Neuron (in vitro differentiated cells): ENCODE data around the gene PHEX.

Experiments used
- H2AFZ ChIP-seq: one replicate; pipeline ENCODE4 v1.6.1; 2013; ENCODE audit warnings: low read depth, mild to moderate bottlenecking, inconsistent platforms, low read length, moderate library complexity
- H3K27me3 ChIP-seq: one replicate; pipeline ENCODE4 v1.6.1; 2013; ENCODE audit warnings: low read length; ENCODE audit not compliant: insufficient read depth
- H3K36me3 ChIP-seq: one replicate; pipeline ENCODE4 v1.6.1; 2013; ENCODE audit warnings: low read length; ENCODE audit not compliant: insufficient read depth
- H3K4me1 ChIP-seq: one replicate; pipeline ENCODE4 v1.6.1; 2013; ENCODE audit warnings: low read length; ENCODE audit not compliant: insufficient read depth
- H3K4me3 ChIP-seq: 2 replicates; pipeline ENCODE4 v1.5.1; 2013; ENCODE audit warnings: mild to moderate bottlenecking, low read length, moderate library complexity
- H3K9me3 ChIP-seq: one replicate; pipeline ENCODE4 v1.6.1; 2013; ENCODE audit warnings: low read length

Gene PHEX

DNA sequence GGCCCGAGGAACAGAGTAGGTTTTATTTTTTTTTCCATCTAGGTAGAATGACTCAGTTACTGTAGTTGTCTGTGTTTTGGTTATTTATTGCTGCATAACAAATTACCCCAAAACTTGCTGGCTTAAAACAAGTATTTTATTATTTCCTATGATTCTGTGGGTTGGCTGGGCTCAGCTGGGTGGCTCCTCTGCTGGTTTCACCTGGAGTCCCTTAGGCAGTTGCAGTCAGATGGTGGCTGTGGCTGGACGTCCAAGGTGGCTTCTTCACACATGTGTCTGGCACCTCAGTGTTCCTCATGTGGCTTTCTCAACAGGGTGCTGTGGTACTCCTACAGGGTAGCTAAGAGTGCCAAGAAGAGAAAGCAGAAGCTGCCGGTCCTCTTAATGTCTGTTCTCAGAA, 115.8 kb downstream of the PHEX start:
- Histone ChIP-seq H3K9me3 (no peaks in the 10 kb centered on the region), H3K27me3 (no peaks in the 10 kb centered on the region), H3K4me3 (no peak overlapping the region), H3K36me3 (no peaks in the 10 kb centered on the region), H2AFZ (no peak overlapping the region), H3K4me1 (no peaks in the 10 kb centered on the region)

DNA sequence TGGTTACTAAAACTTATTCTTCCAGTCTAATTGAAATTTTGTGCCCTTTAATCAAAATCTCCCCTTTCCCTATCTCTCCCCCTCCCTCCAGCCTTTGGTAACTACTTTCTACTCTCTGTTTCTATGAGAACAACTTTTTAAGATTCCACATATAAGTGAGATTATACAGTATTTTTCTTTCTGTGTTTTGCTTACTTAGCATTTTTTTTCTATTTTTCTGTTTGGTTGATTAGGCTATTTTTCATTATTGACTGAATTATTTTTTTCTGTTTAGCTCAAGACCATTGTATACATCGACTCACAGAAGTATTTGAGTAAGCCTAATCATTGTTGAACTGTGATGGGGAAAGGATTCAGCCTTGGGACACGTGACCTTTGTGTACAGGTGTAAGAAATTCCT, 116.4 kb downstream of the PHEX start:
- H3K9me3 ChIP-seq: no peaks in the 10 kb centered on the region
- no peak overlapping the region for H3K4me3 ChIP-seq
- no peaks in the 10 kb centered on the region for H3K36me3 ChIP-seq
- H3K27me3 ChIP-seq: no peaks in the 10 kb centered on the region
- no peaks in the 10 kb centered on the region for H3K4me1 ChIP-seq
- H2AFZ ChIP-seq: no peak overlapping the region

DNA sequence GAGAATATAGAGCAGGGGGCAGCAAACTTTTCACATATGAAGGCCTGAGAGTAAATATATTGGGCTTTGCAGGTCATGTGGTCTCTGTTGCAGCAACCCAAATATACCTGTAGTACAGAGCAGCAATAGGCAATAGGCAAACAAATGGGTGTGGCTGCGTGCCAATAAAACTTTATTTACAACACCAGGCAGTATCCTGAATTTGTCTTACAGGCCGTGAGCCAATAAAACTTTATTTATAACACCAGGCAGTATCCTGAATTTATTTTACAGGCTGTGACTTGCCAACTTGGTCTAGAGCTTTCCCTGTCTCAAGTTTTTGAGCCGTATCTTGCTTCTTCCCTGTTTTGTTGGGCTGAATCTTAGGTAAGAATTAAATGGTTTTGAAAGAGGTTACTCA, 118.2 kb downstream of the PHEX start:
- Histone ChIP-seq H3K4me1 (no peaks in the 10 kb centered on the region), H3K27me3 (no peaks in the 10 kb centered on the region), H3K9me3 (no peaks in the 10 kb centered on the region), H3K4me3 (no peak overlapping the region), H2AFZ (no peak overlapping the region), H3K36me3 (no peaks in the 10 kb centered on the region)

DNA sequence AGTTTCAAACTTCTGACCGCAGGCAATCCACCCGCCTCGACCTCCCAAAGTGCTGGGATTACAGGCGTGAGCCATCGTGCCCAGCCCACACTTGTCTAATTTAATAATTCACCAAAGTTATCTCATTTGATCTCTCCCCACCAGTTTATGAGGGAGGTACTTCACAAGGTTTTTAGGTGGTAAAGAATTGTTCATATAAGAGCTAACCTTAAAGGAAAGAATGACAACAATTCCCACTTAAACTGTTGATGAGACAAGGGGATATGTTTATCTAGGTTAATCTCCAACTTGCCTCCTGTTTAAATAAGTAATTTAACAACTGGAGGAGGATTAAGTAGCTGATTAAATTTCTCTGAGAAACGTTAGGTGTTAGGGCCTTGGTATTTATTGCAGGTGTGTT, 123.0 kb downstream of the PHEX start:
- no peak overlapping the region for H2AFZ ChIP-seq
- H3K27me3 ChIP-seq: no peaks in the 10 kb centered on the region
- no peaks in the 10 kb centered on the region for H3K9me3 ChIP-seq
- H3K4me1 ChIP-seq: no peaks in the 10 kb centered on the region
- no peak overlapping the region for H3K4me3 ChIP-seq
- H3K36me3 ChIP-seq: no peaks in the 10 kb centered on the region

DNA sequence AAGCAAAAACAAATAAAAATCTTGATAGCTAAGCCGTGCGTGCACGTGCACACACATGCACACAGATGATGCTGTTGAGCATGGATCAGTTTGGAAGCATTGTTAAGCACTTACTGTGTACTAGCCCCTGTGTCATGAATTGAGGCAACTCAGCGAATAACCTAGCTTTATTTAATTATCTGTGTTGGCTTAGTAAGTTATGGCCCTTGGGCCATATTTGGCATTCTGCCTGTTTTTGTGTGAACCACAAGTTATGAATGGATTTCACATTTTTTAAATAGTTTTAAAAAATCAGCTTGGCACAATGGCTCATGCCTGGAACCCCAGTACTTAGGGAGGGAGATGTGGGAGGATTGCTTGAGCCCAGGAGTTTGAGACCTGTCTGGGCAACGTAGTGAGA, 126.9 kb downstream of the PHEX start:
- Histone ChIP-seq H2AFZ (no peak overlapping the region), H3K36me3 (no peaks in the 10 kb centered on the region), H3K27me3 (no peaks in the 10 kb centered on the region)

DNA sequence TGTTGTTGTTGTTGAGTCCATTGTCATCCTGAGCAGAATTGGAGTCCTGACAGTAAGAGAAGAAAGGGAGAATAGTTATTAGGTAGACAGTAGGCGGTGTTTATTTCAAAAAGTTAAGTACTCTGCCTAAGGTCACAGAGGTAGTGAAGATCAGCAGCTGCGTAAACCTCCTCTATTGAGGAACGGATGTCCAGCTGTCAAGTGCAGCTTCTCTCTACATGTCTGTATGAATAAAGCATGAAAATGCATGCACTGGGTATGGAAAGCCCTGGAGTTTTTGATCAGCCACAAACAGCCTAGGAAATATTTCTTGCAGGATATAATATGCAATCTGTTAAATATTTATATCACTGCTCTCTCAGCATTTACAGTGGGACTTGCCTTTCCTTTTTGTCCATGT, 131.2 kb downstream of the PHEX start:
- Histone ChIP-seq H2AFZ (no peak overlapping the region), H3K36me3 (no peaks in the 10 kb centered on the region), H3K27me3 (no peaks in the 10 kb centered on the region), H3K9me3 (no peaks in the 10 kb centered on the region), H3K4me3 (no peak overlapping the region), H3K4me1 (no peaks in the 10 kb centered on the region)

More for the DNA sequence above, 126.9 kb downstream of the PHEX start:
- H3K4me3 ChIP-seq: no peak overlapping the region
- H3K9me3 ChIP-seq: no peaks in the 10 kb centered on the region
- no peaks in the 10 kb centered on the region for H3K4me1 ChIP-seq

DNA sequence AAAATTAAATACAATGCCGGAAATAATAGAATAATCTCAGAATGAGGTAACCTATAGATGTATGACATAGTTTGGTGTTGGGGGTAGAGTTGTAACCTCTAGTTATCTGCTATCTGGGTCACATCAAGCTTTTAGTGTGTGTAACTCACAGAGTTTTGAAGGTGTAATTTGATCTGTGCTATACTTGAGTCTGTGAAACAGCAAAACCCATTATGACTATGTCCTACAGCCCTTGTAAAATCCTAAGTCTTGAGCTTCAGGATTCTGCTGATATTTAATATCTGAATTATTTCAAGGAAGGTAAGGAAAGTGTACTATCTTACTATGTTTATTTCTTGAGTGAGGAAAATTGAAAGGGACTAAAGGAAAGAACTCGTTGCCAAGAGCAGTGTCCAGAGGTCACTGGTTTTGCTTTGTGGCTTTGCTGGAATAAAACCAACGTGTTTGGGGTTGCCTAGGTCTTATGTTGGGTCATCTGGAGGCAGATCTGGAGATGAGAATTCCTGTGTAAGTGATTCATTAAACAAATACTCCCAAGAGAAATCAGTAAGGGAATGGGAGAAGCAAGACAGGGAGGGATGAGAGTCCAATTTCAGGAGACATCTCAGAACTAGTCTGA, 132.8 kb downstream of the PHEX start:
- Histone ChIP-seq H3K36me3 (no peaks in the 10 kb centered on the region), H3K4me1 (no peaks in the 10 kb centered on the region), H3K4me3 (no peak overlapping the region)

DNA sequence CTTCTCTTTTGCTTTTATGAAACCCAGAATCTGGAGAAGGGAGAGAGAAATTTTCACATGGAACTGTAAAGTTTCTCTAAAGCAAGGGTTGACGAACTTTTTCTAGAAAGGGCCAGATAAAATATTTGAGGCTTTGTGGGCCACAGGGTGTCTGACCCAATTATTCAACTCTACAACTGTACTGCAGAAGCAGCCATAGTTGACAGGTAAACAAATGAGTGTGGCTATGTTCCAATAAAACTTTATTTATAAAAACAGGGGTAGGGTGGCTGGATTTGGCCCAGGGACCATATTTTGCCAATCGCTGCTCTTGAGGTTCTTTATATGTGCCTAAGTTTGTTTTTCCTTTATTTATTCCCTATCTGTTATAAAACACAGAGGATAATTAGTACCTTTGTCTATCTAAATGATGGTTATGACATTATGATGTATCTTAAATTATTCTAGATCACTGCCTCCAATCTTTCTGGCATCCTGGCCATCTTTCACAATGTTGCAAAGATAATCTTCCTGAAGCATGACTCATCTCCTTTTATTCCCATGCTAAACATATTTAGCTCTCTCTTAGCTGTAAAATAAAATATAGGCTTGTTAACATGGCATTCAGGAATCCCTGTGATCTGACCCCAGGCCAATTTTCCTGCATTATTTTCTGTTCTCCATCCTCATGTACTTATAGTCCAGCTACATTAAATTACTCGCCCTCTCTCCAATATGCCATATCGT, 133.8 kb downstream of the PHEX start:
- no peaks in the 10 kb centered on the region for H3K27me3 ChIP-seq
- no peaks in the 10 kb centered on the region for H3K9me3 ChIP-seq
- H2AFZ ChIP-seq: no peak overlapping the region
- no peaks in the 10 kb centered on the region for H3K4me1 ChIP-seq
- H3K36me3 ChIP-seq: no peaks in the 10 kb centered on the region
- H3K4me3 ChIP-seq: no peak overlapping the region

More for the DNA sequence above, 132.8 kb downstream of the PHEX start:
- H3K27me3 ChIP-seq: no peaks in the 10 kb centered on the region
- H2AFZ ChIP-seq: no peak overlapping the region
- H3K9me3 ChIP-seq: no peaks in the 10 kb centered on the region

DNA sequence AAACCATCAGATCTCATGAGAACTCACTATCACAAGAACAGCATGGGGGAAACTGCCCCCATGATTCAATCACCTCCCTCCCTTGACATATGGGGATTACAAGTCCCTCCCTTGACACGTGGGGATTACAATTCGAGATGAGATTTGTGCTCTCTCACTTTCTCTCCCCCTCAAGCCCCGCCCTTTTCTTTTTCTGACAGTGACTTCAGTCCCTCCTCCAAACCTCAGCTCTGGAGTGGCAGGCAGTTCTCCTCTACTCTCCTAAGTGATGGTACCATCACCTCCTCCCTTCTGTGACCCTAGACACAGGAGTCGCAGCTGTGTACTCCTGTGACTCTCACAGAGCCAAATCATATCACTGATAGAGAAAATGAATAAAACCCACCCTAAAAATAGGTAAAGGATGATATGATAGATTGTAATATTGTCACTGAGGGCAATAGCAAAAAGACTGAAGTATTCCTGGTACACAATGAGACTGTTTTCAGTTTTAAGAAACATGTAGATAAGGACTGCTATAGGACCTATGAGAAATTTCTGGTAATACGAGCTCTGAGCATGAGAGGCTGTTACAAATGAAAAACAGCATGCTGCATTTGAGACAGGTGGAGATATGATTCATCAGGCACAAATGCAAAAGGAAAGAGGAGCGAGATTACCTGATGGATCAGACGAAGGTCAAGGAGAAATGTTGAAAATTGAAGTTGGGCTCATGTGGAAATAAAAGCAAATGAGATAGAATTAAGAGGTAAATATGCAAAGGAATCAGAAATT, 139.3 kb downstream of the PHEX start:
- Histone ChIP-seq H3K4me3 (no peak overlapping the region), H3K9me3 (no peaks in the 10 kb centered on the region), H2AFZ (no peak overlapping the region), H3K4me1 (no peaks in the 10 kb centered on the region), H3K27me3 (no peaks in the 10 kb centered on the region), H3K36me3 (no peaks in the 10 kb centered on the region)

DNA sequence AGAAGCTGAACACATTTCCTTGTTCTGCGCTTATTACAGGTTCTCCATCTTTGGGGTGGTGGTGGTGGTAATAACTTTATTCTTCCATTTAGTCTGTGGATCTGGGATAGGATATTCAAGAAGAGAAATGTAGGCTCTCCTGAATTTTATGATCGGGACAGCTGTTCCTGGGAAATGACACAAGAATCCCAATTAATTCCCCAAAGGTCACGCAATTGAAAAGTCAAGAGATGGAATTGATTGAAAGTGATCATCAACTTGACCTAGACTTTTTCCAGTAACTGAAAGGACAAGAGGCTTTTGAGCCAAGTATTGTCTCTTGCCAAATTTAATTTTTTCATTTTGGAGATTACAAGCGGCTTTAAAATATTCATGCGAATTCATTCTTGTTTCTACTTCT, 141.8 kb downstream of the PHEX start:
- Histone ChIP-seq H3K4me1 (no peaks in the 10 kb centered on the region), H3K36me3 (no peaks in the 10 kb centered on the region), H2AFZ (no peak overlapping the region), H3K4me3 (no peak overlapping the region), H3K27me3 (no peaks in the 10 kb centered on the region), H3K9me3 (no peaks in the 10 kb centered on the region)

DNA sequence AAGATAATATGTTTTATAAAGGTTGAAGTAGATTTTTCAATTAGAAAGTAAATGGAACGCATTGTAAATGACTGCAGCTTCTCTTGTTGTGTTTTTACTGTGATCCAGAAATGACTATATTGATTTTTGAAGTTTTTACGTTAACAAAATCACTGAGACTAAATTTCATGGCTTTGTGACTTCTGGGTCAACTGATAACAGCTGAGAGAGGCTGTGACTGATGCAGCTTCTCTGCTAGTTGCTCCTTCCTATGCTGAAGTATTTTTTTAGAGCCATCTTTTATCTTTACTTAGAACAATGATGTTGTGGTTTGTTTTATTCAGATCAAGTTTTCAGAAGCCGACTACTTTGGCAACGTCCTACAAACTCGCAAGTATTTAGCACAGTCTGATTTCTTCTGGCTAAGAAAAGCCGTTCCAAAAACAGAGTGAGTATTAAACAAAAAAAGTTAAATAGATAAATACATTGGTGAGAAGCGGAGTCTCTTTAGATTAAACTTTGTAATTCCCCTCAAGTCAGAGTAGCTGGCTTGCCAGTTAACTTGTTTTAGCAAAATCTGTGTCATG, 145.9 kb downstream of the PHEX start:
- H3K4me1 ChIP-seq: no peaks in the 10 kb centered on the region
- H3K36me3 ChIP-seq: no peaks in the 10 kb centered on the region
- H3K9me3 ChIP-seq: no peaks in the 10 kb centered on the region
- no peak overlapping the region for H3K4me3 ChIP-seq
- H3K27me3 ChIP-seq: no peaks in the 10 kb centered on the region
- H2AFZ ChIP-seq: no peak overlapping the region

DNA sequence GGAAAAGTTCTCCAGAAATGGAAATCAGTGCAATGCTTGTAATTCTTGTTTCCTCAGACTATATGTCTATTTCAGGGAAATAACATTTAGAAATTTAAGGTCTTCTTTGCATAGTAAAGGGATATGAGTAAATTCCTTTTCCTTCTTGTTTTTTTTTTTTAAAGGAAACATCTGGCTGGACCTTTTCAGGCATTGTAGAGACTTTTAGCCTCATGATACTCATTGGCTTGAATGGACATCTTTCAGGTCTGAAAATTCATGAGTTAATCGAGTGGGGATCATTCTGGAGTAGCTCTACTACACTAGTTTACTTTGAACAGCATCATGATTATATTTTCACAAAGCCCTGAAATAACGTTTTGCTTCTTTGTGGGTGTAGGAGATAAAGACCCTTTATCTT, 152.0 kb downstream of the PHEX start:
- Histone ChIP-seq H3K9me3 (no peaks in the 10 kb centered on the region), H3K27me3 (peaks cover 2% of the 10 kb centered on the region), H2AFZ (no peak overlapping the region), H3K4me3 (no peak overlapping the region), H3K36me3 (no peaks in the 10 kb centered on the region), H3K4me1 (peaks cover 3% of the 10 kb centered on the region)

DNA sequence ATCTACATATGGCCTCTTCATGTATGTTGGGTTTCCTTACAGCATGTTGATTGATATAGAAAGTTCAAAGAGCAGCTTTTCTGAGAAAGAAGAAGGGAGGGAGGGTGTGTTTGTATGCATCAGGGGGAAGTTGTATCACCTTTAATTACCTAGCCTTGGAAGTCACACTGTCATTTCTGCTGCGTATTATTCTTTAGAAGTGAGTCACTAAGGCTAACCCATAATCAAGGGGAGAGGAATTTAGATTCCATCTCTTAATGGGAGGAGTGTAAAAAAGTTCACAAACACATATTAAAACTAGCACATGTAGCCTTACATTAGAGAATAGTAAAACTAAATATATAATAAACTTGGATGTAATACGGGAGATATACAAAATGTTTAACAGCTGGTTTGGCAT, 154.0 kb downstream of the PHEX start:
- no peak overlapping the region for H2AFZ ChIP-seq
- H3K4me3 ChIP-seq: no peak overlapping the region
- no peaks in the 10 kb centered on the region for H3K36me3 ChIP-seq
- peaks cover 6% of the 10 kb centered on the region for H3K4me1 ChIP-seq
- H3K27me3 ChIP-seq: peaks cover 2% of the 10 kb centered on the region
- no peaks in the 10 kb centered on the region for H3K9me3 ChIP-seq
